SU-DHL-6 (cell line): Measurements from ENCODE around the gene SPOCK3.

Source experiments
- H2AFZ ChIP-seq: fragments of 200-600 bp; sonication (generic); 2 replicates; pipeline ENCODE4 v1.6.1; 2014; ENCODE audit warnings: low read depth, mild to moderate bottlenecking, moderate library complexity, mixed read lengths, antibody characterized with exemption, low read length; ENCODE audit not compliant: severe bottlenecking
- H3F3A ChIP-seq: fragments of 200-600 bp; shearing (Covaris generic); 2 replicates; pipeline ENCODE4 v1.6.0; 2016; ENCODE audit warnings: antibody characterized with exemption, mild to moderate bottlenecking; ENCODE audit not compliant: insufficient read depth
- H3K27ac ChIP-seq: fragments of 200-600 bp; sonication (generic); 2 replicates; pipeline ENCODE4 v1.5.1; 2016; ENCODE audit warnings: low read depth, mild to moderate bottlenecking, low read length, moderate library complexity, mixed read lengths
- H3K27me3 ChIP-seq: fragments of 200-600 bp; sonication (generic), shearing (Covaris generic); 2 replicates; pipeline ENCODE4 v1.6.0; 2014; ENCODE audit warnings: mild to moderate bottlenecking, low read length
- H3K36me3 ChIP-seq: fragments of 200-600 bp; sonication (generic); 2 replicates; pipeline ENCODE4 v1.6.1; 2014; ENCODE audit warnings: mild to moderate bottlenecking, low read length, mixed read lengths
- H3K4me2 ChIP-seq: fragments of 300-600, 200-600 bp; shearing (Covaris generic), sonication (generic); 2 replicates; pipeline ENCODE4 v1.6.0; 2014; ENCODE audit warnings: low read length, low read depth, mild to moderate bottlenecking; ENCODE audit not compliant: poor library complexity, severe bottlenecking
- H3K4me3 ChIP-seq: fragments of 200-600 bp; sonication (generic); 2 replicates; pipeline ENCODE4 v1.5.1; 2014; ENCODE audit warnings: antibody characterized with exemption, low read length, mild to moderate bottlenecking, mixed read lengths; ENCODE audit not compliant: insufficient read depth, poor library complexity, severe bottlenecking
- H3K79me2 ChIP-seq: fragments of 200-600 bp; sonication (generic); 2 replicates; pipeline ENCODE4 v1.6.1; 2014; ENCODE audit warnings: mild to moderate bottlenecking, low read length, moderate library complexity; ENCODE audit not compliant: insufficient read depth
- H3K9ac ChIP-seq: fragments of 200-600 bp; sonication (generic); 2 replicates; pipeline ENCODE4 v1.7.0; 2014; ENCODE audit warnings: mild to moderate bottlenecking, low read length
- H3K9me2 ChIP-seq: fragments of 200-600 bp; sonication (generic); replicated peaks from 2 replicates; pipeline ENCODE4 v1.6.1; 2014; ENCODE audit warnings: low read length; ENCODE audit not compliant: insufficient read depth
- H3K9me3 ChIP-seq: fragments of 200-600 bp; sonication (generic); 2 replicates; pipeline ENCODE4 v1.6.1; 2014; ENCODE audit warnings: low read length, mixed read lengths; ENCODE audit not compliant: insufficient read depth
- H4K20me1 ChIP-seq: fragments of 200-600 bp; sonication (generic); 2 replicates; pipeline ENCODE4 v1.6.1; 2014; ENCODE audit warnings: low read depth, mild to moderate bottlenecking, antibody characterized with exemption, low read length, moderate library complexity, mixed read lengths
- EZH2phosphoT487 ChIP-seq: fragments of 200-600 bp; sonication (generic), shearing (Covaris generic); conservative IDR thresholded peaks from 2 replicates; pipeline ENCODE4 v1.6.1; 2018; ENCODE audit warnings: mild to moderate bottlenecking, antibody characterized with exemption, low read length, moderate library complexity, mixed read lengths
- TF ChIP-seq, protein P1 (sequence below): fragments of 200-600 bp; sonication (generic); IDR thresholded peaks from one replicate; pipeline ENCODE4 v1.5.1; 2017; ENCODE audit warnings: antibody characterized with exemption, mild to moderate bottlenecking, low read length, moderate library complexity; ENCODE audit not compliant: insufficient read depth, poor library complexity, severe bottlenecking

SPOCK3 gene

DNA sequence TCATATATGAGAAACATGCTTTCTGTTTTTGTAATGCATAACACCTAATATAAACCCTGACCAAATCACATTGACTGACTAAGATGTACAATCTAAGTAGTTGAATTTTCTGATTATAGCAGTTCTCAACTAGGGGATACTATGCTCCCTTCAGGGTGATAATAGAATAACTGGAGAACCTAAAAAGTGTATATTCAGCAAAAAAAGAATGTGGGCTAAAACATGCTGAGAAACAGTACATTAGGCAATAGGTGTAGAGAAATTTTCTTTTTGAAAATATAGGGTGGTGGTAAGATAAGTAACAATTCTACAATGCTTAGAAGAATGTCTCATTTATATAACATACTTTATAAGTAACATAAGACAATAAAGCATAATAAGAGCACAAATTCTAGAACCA, 239.6 kb downstream of the SPOCK3 start:
- no peak overlapping the region for H3K4me2 ChIP-seq
- TF ChIP-seq EZH2phosphoT487: no peak
- TF ChIP-seq, protein P1, sequence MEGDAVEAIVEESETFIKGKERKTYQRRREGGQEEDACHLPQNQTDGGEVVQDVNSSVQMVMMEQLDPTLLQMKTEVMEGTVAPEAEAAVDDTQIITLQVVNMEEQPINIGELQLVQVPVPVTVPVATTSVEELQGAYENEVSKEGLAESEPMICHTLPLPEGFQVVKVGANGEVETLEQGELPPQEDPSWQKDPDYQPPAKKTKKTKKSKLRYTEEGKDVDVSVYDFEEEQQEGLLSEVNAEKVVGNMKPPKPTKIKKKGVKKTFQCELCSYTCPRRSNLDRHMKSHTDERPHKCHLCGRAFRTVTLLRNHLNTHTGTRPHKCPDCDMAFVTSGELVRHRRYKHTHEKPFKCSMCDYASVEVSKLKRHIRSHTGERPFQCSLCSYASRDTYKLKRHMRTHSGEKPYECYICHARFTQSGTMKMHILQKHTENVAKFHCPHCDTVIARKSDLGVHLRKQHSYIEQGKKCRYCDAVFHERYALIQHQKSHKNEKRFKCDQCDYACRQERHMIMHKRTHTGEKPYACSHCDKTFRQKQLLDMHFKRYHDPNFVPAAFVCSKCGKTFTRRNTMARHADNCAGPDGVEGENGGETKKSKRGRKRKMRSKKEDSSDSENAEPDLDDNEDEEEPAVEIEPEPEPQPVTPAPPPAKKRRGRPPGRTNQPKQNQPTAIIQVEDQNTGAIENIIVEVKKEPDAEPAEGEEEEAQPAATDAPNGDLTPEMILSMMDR: no peak
- no peaks in the 10 kb centered on the region for H3K27me3 ChIP-seq
- no peaks in the 10 kb centered on the region for H3K9me3 ChIP-seq
- no peaks in the 10 kb centered on the region for H3K9me2 ChIP-seq
- H3F3A ChIP-seq: no peaks in the 10 kb centered on the region
- no peaks in the 10 kb centered on the region for H3K36me3 ChIP-seq
- H4K20me1 ChIP-seq: no peaks in the 10 kb centered on the region
- H3K27ac ChIP-seq: no peak overlapping the region
- H3K79me2 ChIP-seq: no peaks in the 10 kb centered on the region
- H3K4me3 ChIP-seq: no peak overlapping the region
- no peak overlapping the region for H3K9ac ChIP-seq
- no peak overlapping the region for H2AFZ ChIP-seq

DNA sequence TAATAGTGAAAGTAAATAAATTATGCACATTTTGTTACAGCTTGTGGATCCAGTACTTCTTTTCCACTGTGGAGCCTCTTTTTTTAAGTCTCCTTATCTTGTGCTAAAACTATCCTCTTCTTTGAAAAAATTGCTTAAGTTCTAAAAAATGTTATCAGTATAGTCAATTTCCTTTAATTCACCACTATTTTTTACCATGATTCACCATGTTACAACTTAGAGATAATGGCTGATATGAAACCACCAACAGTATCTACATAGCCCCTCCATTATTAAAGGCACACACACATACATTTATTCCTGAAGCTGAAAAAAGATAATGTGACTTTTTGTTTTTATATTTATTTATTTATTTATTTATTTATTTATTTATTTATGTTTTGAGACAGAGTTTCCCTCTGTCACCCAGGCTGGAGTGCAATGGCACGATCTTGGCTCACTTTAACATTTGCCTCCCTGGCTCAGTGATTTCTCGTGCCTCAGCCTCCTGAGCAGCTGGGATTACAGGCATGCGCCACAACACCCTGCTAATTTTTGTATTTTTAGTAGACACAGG, 243.2 kb downstream of the SPOCK3 start:
- no peaks in the 10 kb centered on the region for H3K9me2 ChIP-seq
- H3K9me3 ChIP-seq: no peaks in the 10 kb centered on the region
- H3F3A ChIP-seq: no peaks in the 10 kb centered on the region
- no peak overlapping the region for H2AFZ ChIP-seq
- H3K4me2 ChIP-seq: no peak overlapping the region
- H3K27me3 ChIP-seq: no peaks in the 10 kb centered on the region
- H3K9ac ChIP-seq: no peak overlapping the region
- H3K36me3 ChIP-seq: no peaks in the 10 kb centered on the region
- no peaks in the 10 kb centered on the region for H3K79me2 ChIP-seq
- H3K27ac ChIP-seq: no peak overlapping the region
- H3K4me3 ChIP-seq: no peak overlapping the region
- no peaks in the 10 kb centered on the region for H4K20me1 ChIP-seq
- TF ChIP-seq, protein P1: no peak
- TF ChIP-seq EZH2phosphoT487: no peak

- no peaks in the 10 kb centered on the region for H3F3A ChIP-seq
- no peak overlapping the region for H3K27ac ChIP-seq
- no peaks in the 10 kb centered on the region for H3K9me2 ChIP-seq
- H3K4me3 ChIP-seq: no peak overlapping the region
- H2AFZ ChIP-seq: no peak overlapping the region
- no peaks in the 10 kb centered on the region for H4K20me1 ChIP-seq
- no peak overlapping the region for H3K9ac ChIP-seq
- H3K79me2 ChIP-seq: no peaks in the 10 kb centered on the region
- H3K36me3 ChIP-seq: no peaks in the 10 kb centered on the region
- no peaks in the 10 kb centered on the region for H3K27me3 ChIP-seq
- H3K4me2 ChIP-seq: no peak overlapping the region
- TF ChIP-seq, protein P1: no peak
- no peak for TF ChIP-seq EZH2phosphoT487
- H3K9me3 ChIP-seq: no peaks in the 10 kb centered on the region
Observed at GRCh38 chr4:166989886-166990285, 244.4 kb downstream of the SPOCK3 start.
